GM12864 (cell line): Measurements from ENCODE around the gene KCNN3.

ENCODE experiments used
- DNase-seq: peaks from one replicate; pipeline ENCODE4 v3.0.0-alpha.2; 2011; ENCODE audit warnings: low read depth
- H3K4me3 ChIP-seq: 2 replicates; pipeline ENCODE4 v1.5.1; 2011; ENCODE audit warnings: mild to moderate bottlenecking, low read depth, low read length, control low read depth
- CTCF ChIP-seq: IDR thresholded peaks from 2 replicates; pipeline ENCODE4 v1.5.1; 2011; ENCODE audit warnings: low read depth, mild to moderate bottlenecking, moderate library complexity, low read length, control low read depth, inconsistent platforms; ENCODE audit errors: missing control alignments

Gene KCNN3

GRCh38 chr1:154879038-154879421, 8.9 kb upstream of the KCNN3 start:
- TF ChIP-seq CTCF = no peak
- H3K4me3 ChIP-seq = no peak overlapping the region
- DNase-seq = no peak

DNA sequence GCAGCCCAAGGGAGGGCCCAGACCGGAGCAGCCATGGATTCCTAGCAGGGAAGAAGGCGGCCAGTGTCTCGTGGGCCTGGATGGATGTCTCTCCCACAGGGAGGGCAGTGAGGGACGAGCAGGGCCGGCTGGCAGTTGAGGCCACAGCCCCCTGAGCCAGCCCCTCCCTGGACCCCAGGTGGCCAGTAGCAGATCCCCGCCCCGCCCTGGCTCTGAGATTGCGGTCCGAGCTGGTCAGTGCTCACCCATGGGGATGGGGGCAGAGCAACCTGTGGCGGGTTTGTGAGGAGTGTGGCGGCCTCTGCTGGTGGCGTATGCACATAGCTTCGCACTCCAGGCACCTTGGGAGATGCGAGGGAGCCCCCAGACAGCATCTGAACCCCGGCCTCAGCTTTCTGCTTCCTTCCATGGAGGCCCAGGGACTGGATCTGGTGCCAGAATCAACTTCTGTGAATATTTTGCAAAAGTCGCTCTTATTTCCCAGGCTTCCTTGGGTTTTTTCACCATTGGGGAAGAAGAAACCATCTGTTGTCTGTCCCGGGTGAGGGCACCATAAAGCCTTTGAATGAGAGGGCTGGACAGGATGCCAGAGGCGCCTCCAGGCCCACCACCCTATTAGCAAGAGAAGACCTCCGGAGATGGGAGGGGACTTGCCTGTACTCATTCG, 8.4 kb upstream of the KCNN3 start:
- DNase-seq = no peak
- TF ChIP-seq CTCF = peak; percentile 95
- H3K4me3 ChIP-seq = no peak overlapping the region

DNA sequence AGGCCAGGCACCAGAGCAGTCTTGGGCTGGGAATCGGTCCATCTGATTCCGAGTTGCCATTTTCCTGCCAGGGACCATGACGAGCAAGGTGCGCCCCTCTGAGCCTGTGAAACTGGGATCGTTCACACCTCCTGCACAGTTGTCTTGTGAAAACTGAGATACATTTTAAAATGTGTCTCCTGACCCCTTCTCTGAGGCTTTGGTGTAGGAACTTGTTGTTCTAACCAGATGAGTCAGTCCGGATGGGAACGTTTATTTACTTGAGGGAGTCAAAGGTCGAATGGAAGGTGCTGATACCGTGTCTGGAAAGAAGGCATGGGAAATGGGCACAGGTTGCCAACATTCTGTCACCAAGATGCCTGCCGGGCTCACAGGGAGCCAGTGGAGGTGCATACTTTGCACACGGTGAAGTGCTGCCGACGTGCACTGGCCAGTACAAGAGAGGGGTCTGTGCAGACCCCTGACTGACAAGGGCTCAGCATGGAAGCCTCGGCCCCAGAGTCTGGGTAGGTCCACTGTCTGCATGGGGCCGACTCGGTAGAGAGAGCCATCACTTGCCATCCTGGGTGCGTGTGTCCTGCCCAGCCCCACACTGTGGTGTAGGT, 7.4 kb upstream of the KCNN3 start:
- no peak for TF ChIP-seq CTCF
- DNase-seq = no peak

DNA sequence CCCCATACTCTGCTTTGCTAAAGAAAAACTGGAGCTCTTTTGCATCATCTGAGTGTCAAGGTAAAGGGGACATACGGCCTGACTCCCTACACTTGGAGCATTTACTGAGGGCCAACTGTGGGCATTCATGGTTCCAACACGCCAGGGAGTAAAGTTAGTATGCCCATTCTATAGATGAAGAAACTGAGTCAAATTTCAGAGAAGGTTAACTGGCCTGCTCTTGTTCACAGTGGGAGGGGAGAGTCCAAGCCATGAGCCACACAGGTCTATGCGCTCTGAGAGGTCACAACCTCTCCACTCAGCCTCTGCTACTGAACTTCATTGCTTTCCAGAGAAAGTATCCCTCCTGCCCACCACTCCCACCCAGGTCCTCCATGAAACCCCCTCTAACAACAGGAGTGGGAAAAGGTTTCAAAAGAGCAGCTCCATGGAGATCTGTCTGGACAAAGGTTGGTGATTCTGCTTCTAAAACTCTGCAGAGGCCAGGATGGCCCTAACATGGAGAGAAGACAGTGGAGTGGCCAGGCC, 6.8 kb upstream of the KCNN3 start:
- no peak for TF ChIP-seq CTCF
- H3K4me3 ChIP-seq = no peak overlapping the region
- DNase-seq = no peak

More for the DNA sequence above, 7.4 kb upstream of the KCNN3 start:
- no peak overlapping the region for H3K4me3 ChIP-seq

GRCh38 chr1:154874465-154874864, 4.4 kb upstream of the KCNN3 start:
- H3K4me3 ChIP-seq = no peak overlapping the region
- no peak for TF ChIP-seq CTCF

GRCh38 chr1:154873321-154873950, 3.4 kb upstream of the KCNN3 start:
- H3K4me3 ChIP-seq = no peak overlapping the region
- DNase-seq = no peak
- TF ChIP-seq CTCF = no peak

More at GRCh38 chr1:154874465-154874864, 4.4 kb upstream of the KCNN3 start:
- DNase-seq = no peak

DNA sequence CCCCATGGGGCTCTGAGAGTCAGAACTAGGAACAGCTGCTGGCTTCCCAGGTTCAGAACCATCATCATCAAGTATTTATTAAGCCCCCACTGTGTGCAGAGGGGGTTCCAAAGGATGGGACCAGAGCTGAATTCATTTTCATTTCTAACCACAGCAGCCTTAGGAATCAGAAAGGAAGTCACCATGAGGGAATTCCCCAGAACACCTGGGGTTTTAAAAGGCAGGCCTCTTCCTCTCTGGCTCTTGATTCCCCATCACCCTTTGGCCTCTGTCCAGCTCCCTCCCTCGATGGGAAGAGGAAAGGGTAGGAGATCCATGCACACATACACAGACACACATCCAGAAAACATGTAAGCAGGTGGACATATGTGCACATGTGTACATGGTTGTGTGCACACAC, 1.3 kb upstream of the KCNN3 start:
- no peak for DNase-seq
- no peak for TF ChIP-seq CTCF
- no peak overlapping the region for H3K4me3 ChIP-seq
